ENCODE data around the gene TNFRSF6B. TPM values are rescaled to one million over a fixed set of nuclear protein-coding genes. Genes with fewer than 3 reads are reported as not detected.
"Not testable (repeated sequence)": the region's sequence is repeated elsewhere in the genome, so short reads cannot be mapped to it uniquely, and the experiment has no call there.

The TNFRSF6B gene
- total and polyA plus RNA-seq, 7 donors: 1.2 to 186 (median 4.8) TPM

DNA sequence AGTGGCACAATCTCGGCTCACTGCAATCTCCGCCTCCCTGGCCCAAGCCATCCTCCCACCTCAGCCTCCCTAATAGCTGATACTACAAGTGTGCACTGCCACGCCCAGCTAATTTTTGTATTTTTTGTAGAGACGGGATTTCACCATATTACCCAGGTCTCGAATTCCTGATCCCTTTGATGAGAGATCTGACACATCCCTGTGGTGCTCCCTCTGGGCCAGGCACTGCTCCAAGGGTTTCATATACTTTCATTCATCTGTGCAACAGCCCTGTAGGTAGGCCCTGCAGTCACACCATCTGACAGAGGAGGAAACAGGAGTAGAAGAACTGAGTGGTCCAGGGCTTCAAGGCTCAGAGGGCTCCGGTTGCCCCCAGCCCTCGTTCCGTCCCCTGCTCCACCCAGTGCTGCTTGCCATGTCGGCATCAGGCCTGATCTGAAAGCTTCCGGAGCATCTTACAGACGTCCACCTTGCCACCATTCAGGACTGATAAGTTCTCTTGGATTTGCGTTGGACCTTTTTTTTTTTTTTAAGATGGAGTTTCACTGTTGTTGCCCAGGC, 14.7 kb downstream of the TNFRSF6B start:
- no peaks in the 10 kb centered on the region for H3K27me3 ChIP-seq
- WGBS, 2 donors: 83 to 91% methylated on average over 12 of the region's 12 CpGs
- intact Hi-C loops (cut with DNase I): no loop called here
- peaks cover 0 to 26% (median 24%) of the 10 kb centered on the region in 4 donors for H3K4me1 ChIP-seq
- peak; percentile 41 for DNase-seq
- TF ChIP-seq POLR2A (IDR thresholded peaks at IDR 0.05): no peak
- TF ChIP-seq EP300 (IDR thresholded peaks at IDR 0.05): no peak
- TF ChIP-seq CTCF (IDR thresholded peaks at IDR 0.05): no peak
- no peak for TF ChIP-seq POLR2AphosphoS5 (IDR thresholded peaks at IDR 0.05)
- H3K4me3 ChIP-seq: no peak overlapping the region
- H3K9me3 ChIP-seq: peaks cover 0 to 4% (median 0%) of the 10 kb centered on the region in 4 donors
- peaks cover 0 to 74% (median 17%) of the 10 kb centered on the region in 4 donors for H3K36me3 ChIP-seq
- H3K27ac ChIP-seq: no peak overlapping the region

GRCh38 chr20:63712191-63712590, 15.7 kb downstream of the TNFRSF6B start:
- Histone ChIP-seq H3K36me3 (peaks cover 0 to 75% (median 13%) of the 10 kb centered on the region in 4 donors), H3K27ac (no peak overlapping the region)

DNA sequence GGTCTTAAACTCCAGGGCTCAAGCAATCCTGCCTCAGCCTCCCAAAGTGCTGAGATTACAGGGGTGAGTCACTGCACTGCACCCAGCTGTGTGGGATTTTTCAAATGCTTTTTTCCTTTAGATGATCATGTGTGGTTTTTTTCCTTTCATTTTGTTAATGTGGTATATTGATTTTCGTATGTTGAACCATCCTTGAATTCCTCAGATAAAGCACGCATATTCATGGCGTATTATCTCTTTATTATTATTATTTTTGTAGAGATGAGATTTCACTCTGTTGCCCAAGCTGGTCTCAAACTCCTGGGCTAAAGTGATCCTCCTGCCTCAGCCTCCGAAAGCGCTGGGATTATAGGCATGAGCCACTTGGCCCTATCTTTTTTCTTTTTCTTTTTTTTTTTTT, 18.4 kb downstream of the TNFRSF6B start:
- no peaks in the 10 kb centered on the region for H3K4me1 ChIP-seq

More at GRCh38 chr20:63712191-63712590, 15.7 kb downstream of the TNFRSF6B start:
- H3K9me3 ChIP-seq: peaks cover 0 to 4% (median 0%) of the 10 kb centered on the region in 4 donors
- intact Hi-C loops (cut with DNase I): no loop called here
- 95 to 99% methylated on average over 1 of the region's 1 CpG for WGBS, 2 donors
- H3K4me3 ChIP-seq: no peak overlapping the region
- no peak for DNase-seq
- H3K27me3 ChIP-seq: no peaks in the 10 kb centered on the region
- peaks cover 0 to 16% (median 15%) of the 10 kb centered on the region in 4 donors for H3K4me1 ChIP-seq
- TF ChIP-seq POLR2AphosphoS5 (IDR thresholded peaks at IDR 0.05): no peak
- no peak for TF ChIP-seq CTCF (IDR thresholded peaks at IDR 0.05)
- TF ChIP-seq EP300 (IDR thresholded peaks at IDR 0.05): no peak
- no peak for TF ChIP-seq POLR2A (IDR thresholded peaks at IDR 0.05)

DNA sequence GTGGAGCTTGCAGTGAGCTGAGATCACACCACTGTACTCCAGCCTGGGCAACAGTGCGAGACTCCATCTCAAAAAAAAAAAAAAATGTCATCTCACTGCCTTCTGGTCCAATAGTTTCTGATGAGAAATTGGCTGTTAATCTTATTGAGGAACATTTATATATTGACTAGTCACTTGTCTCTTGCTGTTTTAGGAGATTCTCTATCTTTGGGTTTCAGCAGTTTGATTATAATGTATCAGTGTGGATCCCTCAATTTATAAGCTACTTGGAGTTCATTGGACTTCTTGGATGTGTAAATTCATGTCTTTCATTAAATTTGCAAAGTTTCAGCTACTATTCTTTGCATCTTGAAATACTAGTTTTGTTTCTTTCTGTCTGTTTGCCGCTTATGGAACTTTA, 22.5 kb downstream of the TNFRSF6B start:
- Histone ChIP-seq H3K4me3 (no peak overlapping the region), H3K27ac (no peak overlapping the region), H3K27me3 (no peaks in the 10 kb centered on the region), H3K4me1 (no peaks in the 10 kb centered on the region), H3K9me3 (peaks cover 0 to 8% (median 2%) of the 10 kb centered on the region in 4 donors), H3K36me3 (peaks cover 0 to 68% (median 20%) of the 10 kb centered on the region in 4 donors)
- TF ChIP-seq POLR2AphosphoS5 (IDR thresholded peaks at IDR 0.05): no peak
- no peak for TF ChIP-seq POLR2A (IDR thresholded peaks at IDR 0.05)
- TF ChIP-seq EP300 (IDR thresholded peaks at IDR 0.05): no peak
- TF ChIP-seq CTCF (IDR thresholded peaks at IDR 0.05): no peak
- intact Hi-C loops (cut with DNase I): no loop called here
- WGBS, 2 donors: 96 to 98% methylated on average over 2 of the region's 2 CpGs
- no peak for DNase-seq

More for the DNA sequence above, 18.4 kb downstream of the TNFRSF6B start:
- Histone ChIP-seq H3K9me3 (peaks cover 0 to 8% (median 2%) of the 10 kb centered on the region in 4 donors), H3K36me3 (peaks cover 0 to 89% (median 14%) of the 10 kb centered on the region in 4 donors), H3K27ac (no peak overlapping the region), H3K27me3 (no peaks in the 10 kb centered on the region), H3K4me3 (no peak overlapping the region)
- TF ChIP-seq CTCF (IDR thresholded peaks at IDR 0.05) (no peak), EP300 (IDR thresholded peaks at IDR 0.05) (no peak), POLR2A (IDR thresholded peaks at IDR 0.05) (no peak)
- no peak for DNase-seq
- intact Hi-C loops (cut with DNase I): no loop called here
- 97 to 99% methylated on average over 5 of the region's 5 CpGs for WGBS, 2 donors

DNA sequence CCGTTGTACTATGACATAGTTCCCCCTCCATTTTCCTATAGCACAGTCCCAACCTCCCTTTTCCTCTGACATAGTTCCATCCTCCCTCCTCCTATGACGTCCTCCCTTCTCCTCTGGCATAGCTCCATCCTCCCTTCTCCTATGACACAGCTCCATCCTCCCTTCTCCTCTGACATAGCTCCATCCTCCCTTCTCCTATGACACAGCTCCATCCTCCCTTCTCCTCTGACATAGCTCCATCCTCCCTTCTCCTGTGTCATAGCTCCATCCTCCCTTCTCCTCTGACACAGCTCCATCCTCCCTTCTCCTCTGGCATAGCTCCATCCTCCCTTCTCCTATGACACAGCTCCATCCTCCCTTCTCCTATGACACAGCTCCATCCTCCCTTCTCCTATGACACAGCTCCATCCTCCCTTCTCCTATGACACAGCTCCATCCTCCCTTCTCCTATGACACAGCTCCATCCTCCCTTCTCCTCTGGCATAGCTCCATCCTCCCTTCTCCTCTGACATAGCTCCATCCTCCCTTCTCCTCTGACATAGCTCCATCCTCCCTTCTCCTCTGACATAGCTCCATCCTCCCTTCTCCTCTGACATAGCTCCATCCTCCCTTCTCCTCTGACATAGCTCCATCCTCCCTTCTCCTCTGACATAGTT, 26.6 kb downstream of the TNFRSF6B start:
- H3K27ac ChIP-seq; H3K4me1 ChIP-seq; H3K27me3 ChIP-seq; H3K4me3 ChIP-seq; intact Hi-C loops (cut with DNase I); DNase-seq: not testable (repeated sequence)
- 87 to 89% methylated on average over 2 of the region's 2 CpGs for WGBS, 2 donors
- H3K36me3 ChIP-seq: peaks cover 0 to 42% (median 12%) of the 10 kb centered on the region in 4 donors
- H3K9me3 ChIP-seq: peaks cover 0 to 12% (median 5%) of the 10 kb centered on the region in 4 donors

GRCh38 chr20:63730189-63730733, 33.8 kb downstream of the TNFRSF6B start:
- intact Hi-C loops (cut with DNase I); H3K9me3 ChIP-seq; H3K27me3 ChIP-seq; H3K4me1 ChIP-seq; H3K4me3 ChIP-seq: not testable (repeated sequence)
- peak overlapping the region in 1 of 4 donors; percentile 2 for H3K27ac ChIP-seq
- 76 to 89% methylated on average over 18 of the region's 18 CpGs for WGBS, 2 donors
- DNase-seq: peak; percentile 38
- peaks cover 3 to 27% (median 18%) of the 10 kb centered on the region in 4 donors for H3K36me3 ChIP-seq
